ENCODE results near the gene MS4A15. TPM values are rescaled to one million over a fixed set of nuclear protein-coding genes. Genes with fewer than 3 reads are reported as not detected.

The MS4A15 gene
- total and polyA plus RNA-seq, 12 donors: 0.07 to 0.28 (median 0.23) TPM; not detected in 8

DNA sequence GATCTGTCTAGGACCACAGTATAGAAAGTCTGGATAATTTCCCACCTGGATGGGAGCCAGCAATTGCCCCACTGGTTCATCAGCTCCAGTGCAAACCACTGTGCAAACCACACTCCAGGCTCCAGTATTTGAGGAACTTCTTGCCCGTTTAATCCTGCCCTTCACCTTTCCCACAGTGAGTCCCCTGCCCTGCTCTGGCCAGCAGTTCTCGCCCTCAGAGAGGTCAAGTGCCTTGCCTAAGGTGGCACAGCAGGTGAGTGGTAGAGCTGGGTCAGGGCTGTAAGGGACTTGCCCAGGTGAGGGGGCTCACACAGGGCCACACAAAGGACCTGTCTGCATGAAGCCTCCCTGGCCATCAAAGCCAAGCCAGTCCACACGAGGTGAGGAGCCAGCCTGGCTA lies 52.6 kb downstream of the MS4A15 start:
- no peak for DNase-seq
- H3K27ac ChIP-seq: no peak overlapping the region
- no peaks in the 10 kb centered on the region for H3K36me3 ChIP-seq (replicated peaks in 1 of 2)
- no peak overlapping the region for H3K4me3 ChIP-seq
- 46 to 74% (median 56%) methylated on average over 2 to 3 of the region's 3 CpGs for WGBS, 4 donors
- no peaks in the 10 kb centered on the region for H3K4me1 ChIP-seq (replicated peaks in 1 of 2)
- no peaks in the 10 kb centered on the region for H3K27me3 ChIP-seq
- intact Hi-C loops (cut with DNase I): no loop called here
- no peaks in the 10 kb centered on the region for H3K9me3 ChIP-seq (replicated peaks in 1 of 3)
- no peak for TF ChIP-seq POLR2A (IDR thresholded peaks at IDR 0.05)
- TF ChIP-seq, protein P1, sequence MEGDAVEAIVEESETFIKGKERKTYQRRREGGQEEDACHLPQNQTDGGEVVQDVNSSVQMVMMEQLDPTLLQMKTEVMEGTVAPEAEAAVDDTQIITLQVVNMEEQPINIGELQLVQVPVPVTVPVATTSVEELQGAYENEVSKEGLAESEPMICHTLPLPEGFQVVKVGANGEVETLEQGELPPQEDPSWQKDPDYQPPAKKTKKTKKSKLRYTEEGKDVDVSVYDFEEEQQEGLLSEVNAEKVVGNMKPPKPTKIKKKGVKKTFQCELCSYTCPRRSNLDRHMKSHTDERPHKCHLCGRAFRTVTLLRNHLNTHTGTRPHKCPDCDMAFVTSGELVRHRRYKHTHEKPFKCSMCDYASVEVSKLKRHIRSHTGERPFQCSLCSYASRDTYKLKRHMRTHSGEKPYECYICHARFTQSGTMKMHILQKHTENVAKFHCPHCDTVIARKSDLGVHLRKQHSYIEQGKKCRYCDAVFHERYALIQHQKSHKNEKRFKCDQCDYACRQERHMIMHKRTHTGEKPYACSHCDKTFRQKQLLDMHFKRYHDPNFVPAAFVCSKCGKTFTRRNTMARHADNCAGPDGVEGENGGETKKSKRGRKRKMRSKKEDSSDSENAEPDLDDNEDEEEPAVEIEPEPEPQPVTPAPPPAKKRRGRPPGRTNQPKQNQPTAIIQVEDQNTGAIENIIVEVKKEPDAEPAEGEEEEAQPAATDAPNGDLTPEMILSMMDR (IDR thresholded peaks at IDR 0.05): no peak

DNA sequence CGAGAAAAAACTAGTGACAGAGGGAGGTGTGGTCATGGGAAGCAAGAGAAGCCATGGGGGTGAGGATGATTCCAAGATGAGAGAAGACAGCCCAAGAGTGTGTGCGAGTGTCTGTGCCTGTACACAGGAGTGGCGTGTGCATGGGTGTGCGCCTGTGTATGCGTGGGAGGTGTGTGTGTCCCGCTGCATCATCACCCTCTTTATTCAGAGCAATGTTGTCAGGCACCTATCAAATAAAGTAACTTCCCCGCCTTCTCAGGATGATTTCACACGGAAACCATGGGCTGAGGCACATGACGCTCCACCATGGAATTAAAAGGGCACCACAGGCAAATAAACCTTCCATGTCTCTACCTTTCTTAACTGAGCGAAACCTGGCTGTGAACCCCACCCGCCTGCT lies 53.0 kb downstream of the MS4A15 start:
- no peaks in the 10 kb centered on the region for H3K27me3 ChIP-seq
- no peaks in the 10 kb centered on the region for H3K4me1 ChIP-seq (replicated peaks in 1 of 2)
- no peaks in the 10 kb centered on the region for H3K9me3 ChIP-seq (replicated peaks in 1 of 3)
- intact Hi-C loops (cut with DNase I): no loop called here
- no peaks in the 10 kb centered on the region for H3K36me3 ChIP-seq (replicated peaks in 1 of 2)
- DNase-seq: no peak
- WGBS, 4 donors: 82 to 94% (median 90%) methylated on average over 11 of the region's 11 CpGs
- no peak overlapping the region for H3K4me3 ChIP-seq
- no peak overlapping the region for H3K27ac ChIP-seq
- no peak for TF ChIP-seq POLR2A (IDR thresholded peaks at IDR 0.05)
- TF ChIP-seq, protein P1 (IDR thresholded peaks at IDR 0.05): no peak

DNA sequence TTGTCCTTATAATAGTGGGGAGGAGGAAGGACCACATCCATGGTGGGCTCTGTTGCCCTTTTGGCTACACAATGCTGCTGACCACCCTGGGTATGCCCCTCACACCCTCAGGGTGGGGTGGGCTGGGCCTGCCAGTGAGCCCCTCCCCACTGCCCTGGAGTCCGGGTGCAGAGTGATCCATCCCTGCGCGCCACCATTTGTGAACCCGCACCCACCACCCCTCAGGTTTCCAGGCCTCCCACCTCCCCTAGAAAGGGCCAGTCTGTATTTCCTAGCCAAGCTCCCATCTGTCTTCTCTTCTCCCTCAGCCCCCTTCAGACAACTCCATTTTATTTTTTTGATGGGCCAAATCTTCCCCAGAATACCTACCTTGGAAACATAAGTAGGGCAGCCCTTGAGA lies 53.5 kb downstream of the MS4A15 start:
- intact Hi-C loops (cut with DNase I): no loop called here
- 89 to 96% (median 92%) methylated on average over 4 of the region's 4 CpGs for WGBS, 4 donors
- Histone ChIP-seq H3K9me3 (replicated peaks in 1 of 3) (no peaks in the 10 kb centered on the region), H3K27me3 (no peaks in the 10 kb centered on the region), H3K4me1 (replicated peaks in 1 of 2) (no peaks in the 10 kb centered on the region), H3K27ac (no peak overlapping the region), H3K4me3 (no peak overlapping the region), H3K36me3 (replicated peaks in 1 of 2) (no peaks in the 10 kb centered on the region)
- no peak for TF ChIP-seq POLR2A (IDR thresholded peaks at IDR 0.05)
- TF ChIP-seq, protein P1 (IDR thresholded peaks at IDR 0.05): no peak
- DNase-seq: no peak

DNA sequence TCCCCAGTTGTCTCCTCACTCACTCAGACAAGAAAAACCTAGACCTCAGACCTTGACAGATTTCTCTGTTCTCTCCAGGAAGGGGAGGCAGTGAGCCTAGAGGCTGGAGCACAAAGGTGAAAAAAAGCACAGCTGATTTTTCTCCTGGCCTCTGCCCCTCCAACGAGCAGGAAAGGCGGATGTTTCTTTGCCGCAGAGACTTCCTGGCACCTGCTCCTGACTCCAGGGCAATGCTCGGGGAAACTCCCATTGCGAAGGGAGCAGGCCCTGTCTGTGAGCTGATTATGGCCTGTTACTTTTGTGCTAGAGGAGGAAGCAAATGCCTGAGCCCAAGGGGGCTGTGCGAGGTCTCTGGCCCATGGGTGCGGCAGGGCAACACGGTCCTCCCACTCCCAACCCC lies 53.9 kb downstream of the MS4A15 start:
- Histone ChIP-seq H3K9me3 (replicated peaks in 1 of 3) (no peaks in the 10 kb centered on the region), H3K4me3 (no peak overlapping the region), H3K36me3 (replicated peaks in 1 of 2) (no peaks in the 10 kb centered on the region), H3K27ac (no peak overlapping the region), H3K4me1 (replicated peaks in 1 of 2) (no peaks in the 10 kb centered on the region), H3K27me3 (no peaks in the 10 kb centered on the region)
- intact Hi-C loops (cut with DNase I): no loop called here
- WGBS, 4 donors: 38 to 59% (median 54%) methylated on average over 4 to 8 of the region's 8 CpGs
- DNase-seq: no peak
- TF ChIP-seq, protein P1 (IDR thresholded peaks at IDR 0.05): no peak
- no peak for TF ChIP-seq POLR2A (IDR thresholded peaks at IDR 0.05)
